ENCODE measurements around the gene MAD1L1.

The MAD1L1 gene

DNA sequence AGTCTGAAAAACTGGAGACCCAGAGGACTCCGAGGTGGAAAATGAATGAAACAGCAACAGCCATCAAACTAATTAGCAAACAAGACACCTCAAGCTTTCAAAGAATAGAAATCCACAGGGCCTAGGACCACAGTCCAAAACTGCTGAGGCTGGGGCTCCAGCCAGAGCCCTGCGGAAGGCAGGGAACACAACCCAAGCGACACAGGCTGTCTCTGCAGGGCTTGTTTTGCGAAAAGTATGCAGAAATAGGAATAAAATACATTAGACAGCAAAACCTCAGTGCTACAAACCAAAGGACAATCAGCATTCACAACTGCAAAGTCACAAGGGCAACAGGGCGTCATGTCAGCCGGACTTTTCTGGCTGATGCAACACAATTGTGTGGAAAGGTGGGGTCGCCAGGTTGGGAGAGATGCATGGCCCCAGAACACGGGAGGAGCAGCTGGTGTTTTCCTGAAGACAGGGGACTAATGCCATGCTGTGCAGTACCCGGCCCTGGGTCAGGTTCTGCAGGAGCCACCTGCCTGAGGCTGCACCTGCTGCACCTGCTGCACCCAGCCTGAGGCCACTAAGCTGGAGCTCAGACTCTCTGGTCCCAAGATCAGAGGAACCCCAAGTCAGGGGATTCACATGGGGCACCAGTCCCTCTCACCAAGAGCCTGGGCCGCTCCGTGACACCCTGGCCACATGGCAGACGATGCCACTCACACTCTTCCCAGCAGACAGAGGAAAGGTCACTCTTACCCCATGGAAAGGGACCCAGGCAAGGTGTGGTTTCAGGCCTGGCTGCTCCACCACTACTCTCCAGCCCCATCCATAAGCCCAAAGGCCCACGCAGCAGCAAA is 74.2 kb downstream of the MAD1L1 start:
- H3K27ac ChIP-seq (ENCODE audit: low read depth in 2 of 2, low read length in 2 of 2), result peak overlapping the region in 1 of 2 donors; percentile 64
- no peak overlapping the region for H3K9ac ChIP-seq (ENCODE audit: low read depth in 1 of 2, low read length in 2 of 2)
- no peak overlapping the region for H3K4me3 ChIP-seq (ENCODE audit: low read length in 2 of 2)
- peaks cover 11 to 12% of the 10 kb centered on the region in 2 donors for H3K4me1 ChIP-seq (ENCODE audit: control insufficient read depth in 2 of 2, insufficient read depth in 2 of 2, low read length in 2 of 2)
- no peaks in the 10 kb centered on the region for H3K27me3 ChIP-seq (ENCODE audit: control insufficient read depth in 2 of 2, insufficient read depth in 2 of 2, low read length in 2 of 2)
- no peaks in the 10 kb centered on the region for H3K9me3 ChIP-seq (ENCODE audit: control insufficient read depth in 2 of 2, low read length in 2 of 2)
- no peaks in the 10 kb centered on the region for H3K36me3 ChIP-seq (ENCODE audit: control insufficient read depth in 2 of 2, insufficient read depth in 2 of 2, low read length in 2 of 2)

DNA sequence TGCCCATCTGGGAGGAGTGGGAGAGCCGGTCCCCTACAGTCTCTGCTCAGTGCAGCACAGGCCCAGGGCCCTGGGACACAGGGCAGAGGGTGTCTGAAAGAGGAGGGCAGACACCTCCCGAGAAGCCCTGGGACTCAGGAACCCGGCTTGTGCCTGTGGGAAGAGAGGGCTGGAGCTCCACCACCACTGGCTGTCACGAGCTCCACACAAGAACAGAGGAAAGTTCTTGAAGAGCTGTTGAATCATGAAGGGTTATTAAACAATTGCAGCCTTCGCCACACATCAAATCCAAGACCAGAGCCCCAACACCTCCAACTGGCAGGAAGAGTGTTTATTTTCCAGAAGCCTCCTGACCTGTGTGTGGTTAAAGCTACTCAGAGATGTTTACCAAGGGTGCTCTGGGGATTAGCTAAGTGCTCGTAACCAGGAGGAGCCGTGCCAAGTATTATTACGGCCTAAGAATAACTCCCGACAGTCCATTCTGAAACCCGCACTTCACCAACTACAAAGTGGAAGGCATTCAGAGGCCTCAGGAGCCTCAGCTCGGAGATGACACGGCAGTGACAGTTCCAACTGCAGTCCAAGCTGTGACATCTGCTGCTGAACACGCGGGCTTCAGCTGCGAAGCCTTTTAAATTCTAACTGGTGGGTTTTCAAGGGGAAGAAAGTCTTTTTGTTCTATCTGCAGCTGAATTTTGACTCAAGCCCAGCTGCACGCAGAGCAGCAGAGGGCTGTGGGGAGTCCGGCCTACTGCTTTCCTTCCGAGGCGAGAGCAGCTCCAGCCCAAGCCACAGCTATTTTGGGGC is 75.1 kb downstream of the MAD1L1 start:
- no peaks in the 10 kb centered on the region for H3K9me3 ChIP-seq (ENCODE audit: control insufficient read depth in 2 of 2, low read length in 2 of 2)
- H3K4me1 ChIP-seq (ENCODE audit: control insufficient read depth in 2 of 2, insufficient read depth in 2 of 2, low read length in 2 of 2), result peaks cover 11 to 12% of the 10 kb centered on the region in 2 donors
- H3K27me3 ChIP-seq (ENCODE audit: control insufficient read depth in 2 of 2, insufficient read depth in 2 of 2, low read length in 2 of 2), result no peaks in the 10 kb centered on the region
- H3K4me3 ChIP-seq (ENCODE audit: low read length in 2 of 2), result no peak overlapping the region
- no peaks in the 10 kb centered on the region for H3K36me3 ChIP-seq (ENCODE audit: control insufficient read depth in 2 of 2, insufficient read depth in 2 of 2, low read length in 2 of 2)
- peak overlapping the region; percentile 6 to 8 for H3K9ac ChIP-seq (ENCODE audit: low read depth in 1 of 2, low read length in 2 of 2)
- H3K27ac ChIP-seq (ENCODE audit: low read depth in 2 of 2, low read length in 2 of 2), result peak overlapping the region; percentile 57 to 64

DNA sequence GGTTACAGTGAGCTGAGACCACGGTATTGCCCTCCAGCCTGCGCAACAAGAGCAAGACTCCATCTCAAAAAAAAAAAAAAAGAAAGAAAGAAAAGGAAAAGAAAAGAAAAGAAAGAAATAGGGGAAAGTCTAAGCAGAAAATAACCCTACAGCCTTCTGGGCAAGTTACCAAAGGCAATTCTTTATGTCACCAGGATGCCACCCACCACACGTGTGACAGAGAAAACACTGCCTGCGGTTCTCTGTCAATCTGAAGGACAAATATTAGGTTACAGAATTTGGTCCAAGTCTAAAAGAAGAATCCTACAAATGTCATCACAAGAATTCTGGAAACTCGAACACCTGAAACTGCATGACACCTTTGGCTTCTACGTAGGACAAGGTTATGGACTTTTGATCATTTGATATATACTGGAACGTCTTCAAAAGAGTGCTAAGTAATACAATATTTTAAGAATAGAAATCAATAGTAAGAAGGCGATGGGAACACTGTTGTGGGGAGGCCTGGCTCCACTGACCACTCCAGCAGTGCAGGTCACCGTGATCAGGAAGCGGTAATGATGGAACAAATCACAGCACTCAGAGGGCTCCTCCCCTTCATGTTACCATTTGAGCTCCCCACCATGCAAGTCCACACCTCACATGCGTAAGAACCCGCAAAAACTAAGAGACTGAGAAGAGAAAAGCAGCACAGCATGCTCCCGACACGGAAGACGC is 75.8 kb downstream of the MAD1L1 start:
- Histone ChIP-seq H3K4me1 (ENCODE audit: control insufficient read depth in 2 of 2, insufficient read depth in 2 of 2, low read length in 2 of 2) (peaks cover 11 to 12% of the 10 kb centered on the region in 2 donors), H3K27ac (ENCODE audit: low read depth in 2 of 2, low read length in 2 of 2) (peak overlapping the region; percentile 57 to 64), H3K4me3 (ENCODE audit: low read length in 2 of 2) (no peak overlapping the region), H3K9ac (ENCODE audit: low read depth in 1 of 2, low read length in 2 of 2) (no peak overlapping the region), H3K36me3 (ENCODE audit: control insufficient read depth in 2 of 2, insufficient read depth in 2 of 2, low read length in 2 of 2) (no peaks in the 10 kb centered on the region), H3K27me3 (ENCODE audit: control insufficient read depth in 2 of 2, insufficient read depth in 2 of 2, low read length in 2 of 2) (no peaks in the 10 kb centered on the region), H3K9me3 (ENCODE audit: control insufficient read depth in 2 of 2, low read length in 2 of 2) (no peaks in the 10 kb centered on the region)

DNA sequence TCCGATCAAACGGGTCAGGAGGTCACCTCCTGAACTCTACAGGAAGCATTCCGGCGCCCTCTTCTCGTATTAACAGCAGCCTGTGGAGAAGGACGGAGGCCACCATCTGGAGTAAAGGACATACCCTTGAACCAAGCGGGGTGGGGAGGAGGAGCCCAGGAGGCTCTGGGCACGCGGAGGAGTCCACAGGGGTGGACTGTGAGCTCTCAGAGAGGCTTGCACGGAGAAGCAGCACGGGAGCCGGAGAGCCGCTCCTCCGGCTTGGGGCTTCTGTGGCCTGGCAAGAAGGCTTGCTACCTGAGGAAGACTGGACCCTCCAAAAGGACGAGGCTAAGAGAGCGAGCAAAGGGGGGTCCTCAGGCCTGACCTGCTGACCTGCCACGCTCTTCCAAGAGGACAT is 77.9 kb downstream of the MAD1L1 start:
- Histone ChIP-seq H3K36me3 (ENCODE audit: control insufficient read depth in 2 of 2, insufficient read depth in 2 of 2, low read length in 2 of 2) (no peaks in the 10 kb centered on the region), H3K4me1 (ENCODE audit: control insufficient read depth in 2 of 2, insufficient read depth in 2 of 2, low read length in 2 of 2) (peaks cover 11 to 12% of the 10 kb centered on the region in 2 donors), H3K9me3 (ENCODE audit: control insufficient read depth in 2 of 2, low read length in 2 of 2) (no peaks in the 10 kb centered on the region), H3K9ac (ENCODE audit: low read depth in 1 of 2, low read length in 2 of 2) (no peak overlapping the region), H3K4me3 (ENCODE audit: low read length in 2 of 2) (no peak overlapping the region), H3K27me3 (ENCODE audit: control insufficient read depth in 2 of 2, insufficient read depth in 2 of 2, low read length in 2 of 2) (no peaks in the 10 kb centered on the region), H3K27ac (ENCODE audit: low read depth in 2 of 2, low read length in 2 of 2) (no peak overlapping the region)

DNA sequence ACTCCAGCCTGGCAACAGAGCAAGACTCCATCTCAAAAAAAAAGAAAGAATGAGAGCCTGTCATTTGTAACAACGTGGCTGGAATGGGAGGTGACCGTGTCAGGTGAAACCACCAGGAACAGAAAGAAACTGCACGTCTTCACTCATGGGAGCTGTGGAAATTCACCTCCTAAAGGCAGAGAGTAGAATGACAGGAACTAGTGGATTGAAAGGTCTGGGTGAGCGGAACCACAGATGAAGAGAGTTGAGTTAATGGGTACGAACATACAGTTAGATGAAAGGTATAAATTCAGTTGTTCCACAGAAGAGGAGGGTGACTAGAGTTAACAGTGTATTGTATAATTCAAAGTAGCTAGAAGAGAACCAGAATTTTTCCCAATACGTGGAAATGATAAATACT is 78.6 kb downstream of the MAD1L1 start:
- H3K4me1 ChIP-seq (ENCODE audit: control insufficient read depth in 2 of 2, insufficient read depth in 2 of 2, low read length in 2 of 2), result peaks cover 11 to 12% of the 10 kb centered on the region in 2 donors
- H3K9me3 ChIP-seq (ENCODE audit: control insufficient read depth in 2 of 2, low read length in 2 of 2), result no peaks in the 10 kb centered on the region
- H3K27me3 ChIP-seq (ENCODE audit: control insufficient read depth in 2 of 2, insufficient read depth in 2 of 2, low read length in 2 of 2), result no peaks in the 10 kb centered on the region
- no peak overlapping the region for H3K27ac ChIP-seq (ENCODE audit: low read depth in 2 of 2, low read length in 2 of 2)
- H3K36me3 ChIP-seq (ENCODE audit: control insufficient read depth in 2 of 2, insufficient read depth in 2 of 2, low read length in 2 of 2), result no peaks in the 10 kb centered on the region
- H3K9ac ChIP-seq (ENCODE audit: low read depth in 1 of 2, low read length in 2 of 2), result no peak overlapping the region
- no peak overlapping the region for H3K4me3 ChIP-seq (ENCODE audit: low read length in 2 of 2)

DNA sequence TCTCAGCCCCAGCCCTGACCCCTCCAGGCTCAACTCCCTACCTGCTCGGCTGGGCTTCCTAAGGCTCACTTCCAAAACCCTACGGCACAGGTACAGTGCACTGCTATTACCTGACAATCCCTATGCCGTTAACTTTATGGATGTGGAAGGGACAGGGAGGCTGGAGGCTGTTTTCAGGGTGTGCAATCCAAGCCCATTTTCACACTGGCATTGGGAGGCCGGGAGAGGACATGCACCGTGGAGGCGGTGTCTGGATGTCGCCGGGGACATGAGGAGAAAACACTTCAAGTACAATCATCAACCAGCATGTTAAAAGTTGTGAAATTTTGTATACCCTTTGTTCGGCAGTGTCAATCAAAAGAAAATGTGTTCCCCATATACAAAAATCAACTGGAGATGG is 80.1 kb downstream of the MAD1L1 start:
- Histone ChIP-seq H3K27ac (ENCODE audit: low read depth in 2 of 2, low read length in 2 of 2) (no peak overlapping the region), H3K4me1 (ENCODE audit: control insufficient read depth in 2 of 2, insufficient read depth in 2 of 2, low read length in 2 of 2) (peaks cover 5 to 7% of the 10 kb centered on the region in 2 donors), H3K27me3 (ENCODE audit: control insufficient read depth in 2 of 2, insufficient read depth in 2 of 2, low read length in 2 of 2) (no peaks in the 10 kb centered on the region), H3K4me3 (ENCODE audit: low read length in 2 of 2) (no peak overlapping the region), H3K9me3 (ENCODE audit: control insufficient read depth in 2 of 2, low read length in 2 of 2) (no peaks in the 10 kb centered on the region), H3K36me3 (ENCODE audit: control insufficient read depth in 2 of 2, insufficient read depth in 2 of 2, low read length in 2 of 2) (no peaks in the 10 kb centered on the region), H3K9ac (ENCODE audit: low read depth in 1 of 2, low read length in 2 of 2) (no peak overlapping the region)

DNA sequence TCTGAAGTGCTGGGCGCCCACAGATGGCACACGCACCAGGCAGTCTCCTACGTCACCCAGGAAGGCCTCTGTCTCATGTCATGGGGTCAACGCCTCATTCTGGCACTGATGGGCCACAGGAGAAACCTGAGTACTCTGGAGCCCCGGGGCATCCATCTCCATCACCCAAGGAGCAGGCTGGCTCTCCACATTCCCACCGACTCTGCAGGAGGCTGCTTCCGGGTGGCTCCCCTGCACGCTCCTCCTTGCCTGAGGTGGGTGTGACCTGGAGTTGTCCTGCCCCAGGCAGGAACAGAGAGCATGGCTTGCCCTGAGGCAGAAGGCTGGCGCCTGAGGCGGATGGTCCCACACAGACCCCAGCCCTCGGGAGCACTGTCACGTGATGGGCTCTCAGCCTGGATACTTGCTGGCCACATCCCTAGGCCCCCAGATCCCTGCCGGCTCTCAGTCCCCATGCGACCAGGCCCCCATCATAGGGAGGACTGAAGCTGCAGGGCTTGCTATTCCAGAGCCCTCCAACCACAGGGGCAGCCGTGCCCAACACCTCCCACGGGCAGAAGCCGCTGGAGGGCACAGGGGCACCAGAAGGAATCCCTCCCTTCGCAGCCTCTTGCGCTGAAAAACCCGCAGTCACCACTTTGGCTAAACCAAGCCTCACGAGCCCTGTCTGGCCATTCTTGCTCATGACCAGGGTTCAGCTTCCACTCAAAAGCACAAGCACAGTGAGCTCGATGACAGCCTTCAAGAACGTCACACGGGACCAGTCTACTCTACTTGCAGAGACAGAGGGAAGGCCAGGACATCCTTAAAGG is 80.7 kb downstream of the MAD1L1 start:
- H3K27me3 ChIP-seq (ENCODE audit: control insufficient read depth in 2 of 2, insufficient read depth in 2 of 2, low read length in 2 of 2), result no peaks in the 10 kb centered on the region
- H3K9ac ChIP-seq (ENCODE audit: low read depth in 1 of 2, low read length in 2 of 2), result no peak overlapping the region
- H3K36me3 ChIP-seq (ENCODE audit: control insufficient read depth in 2 of 2, insufficient read depth in 2 of 2, low read length in 2 of 2), result peaks cover 0 to 3% of the 10 kb centered on the region in 2 donors
- H3K4me3 ChIP-seq (ENCODE audit: low read length in 2 of 2), result no peak overlapping the region
- no peaks in the 10 kb centered on the region for H3K9me3 ChIP-seq (ENCODE audit: control insufficient read depth in 2 of 2, low read length in 2 of 2)
- H3K4me1 ChIP-seq (ENCODE audit: control insufficient read depth in 2 of 2, insufficient read depth in 2 of 2, low read length in 2 of 2), result peaks cover 0 to under 1% of the 10 kb centered on the region in 2 donors
- H3K27ac ChIP-seq (ENCODE audit: low read depth in 2 of 2, low read length in 2 of 2), result no peak overlapping the region

DNA sequence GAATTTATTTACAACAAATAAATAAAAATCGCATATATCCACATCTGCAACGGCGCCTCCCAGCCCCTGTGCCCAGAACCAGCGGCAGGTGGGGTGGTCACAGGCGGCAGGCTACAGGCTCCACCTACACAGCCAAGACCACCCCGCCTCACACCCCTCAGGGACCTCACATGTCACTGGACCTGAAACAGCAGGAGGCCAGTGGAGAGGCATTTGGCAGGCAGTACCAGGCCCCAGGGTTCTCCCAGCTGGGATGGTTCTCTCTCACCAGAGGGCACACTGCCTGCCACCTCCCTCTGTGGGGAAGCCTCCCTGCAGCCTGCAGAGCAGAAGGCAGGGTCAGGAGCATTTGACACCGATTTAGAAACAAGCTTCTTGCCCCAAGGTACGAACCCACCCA is 81.5 kb downstream of the MAD1L1 start:
- Histone ChIP-seq H3K9me3 (ENCODE audit: control insufficient read depth in 2 of 2, low read length in 2 of 2) (no peaks in the 10 kb centered on the region), H3K27me3 (ENCODE audit: control insufficient read depth in 2 of 2, insufficient read depth in 2 of 2, low read length in 2 of 2) (no peaks in the 10 kb centered on the region), H3K9ac (ENCODE audit: low read depth in 1 of 2, low read length in 2 of 2) (no peak overlapping the region), H3K4me1 (ENCODE audit: control insufficient read depth in 2 of 2, insufficient read depth in 2 of 2, low read length in 2 of 2) (no peaks in the 10 kb centered on the region), H3K4me3 (ENCODE audit: low read length in 2 of 2) (no peak overlapping the region), H3K27ac (ENCODE audit: low read depth in 2 of 2, low read length in 2 of 2) (no peak overlapping the region), H3K36me3 (ENCODE audit: control insufficient read depth in 2 of 2, insufficient read depth in 2 of 2, low read length in 2 of 2) (peaks cover 0 to 6% of the 10 kb centered on the region in 2 donors)

DNA sequence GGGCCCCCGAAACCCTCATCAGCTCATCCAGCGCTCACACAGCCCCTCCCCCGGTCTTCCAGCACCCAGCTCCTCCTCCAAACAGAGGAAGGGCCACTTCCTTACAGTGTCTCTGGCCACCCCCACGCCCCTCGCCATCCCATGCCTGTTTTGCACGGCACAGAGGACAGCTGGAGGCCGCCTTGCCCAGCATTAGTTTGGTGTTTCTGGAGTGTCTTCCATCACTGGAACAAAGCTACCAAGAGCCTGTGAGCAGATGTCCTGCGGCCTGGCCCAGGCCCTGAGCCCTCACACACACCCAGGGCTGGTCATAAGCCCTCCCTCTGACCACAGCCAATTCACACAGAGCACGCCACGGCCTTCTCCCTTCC is 82.3 kb downstream of the MAD1L1 start:
- Histone ChIP-seq H3K27ac (ENCODE audit: low read depth in 2 of 2, low read length in 2 of 2) (no peak overlapping the region), H3K4me1 (ENCODE audit: control insufficient read depth in 2 of 2, insufficient read depth in 2 of 2, low read length in 2 of 2) (no peaks in the 10 kb centered on the region), H3K27me3 (ENCODE audit: control insufficient read depth in 2 of 2, insufficient read depth in 2 of 2, low read length in 2 of 2) (no peaks in the 10 kb centered on the region), H3K9me3 (ENCODE audit: control insufficient read depth in 2 of 2, low read length in 2 of 2) (no peaks in the 10 kb centered on the region), H3K36me3 (ENCODE audit: control insufficient read depth in 2 of 2, insufficient read depth in 2 of 2, low read length in 2 of 2) (peaks cover 0 to 13% of the 10 kb centered on the region in 2 donors), H3K9ac (ENCODE audit: low read depth in 1 of 2, low read length in 2 of 2) (no peak overlapping the region), H3K4me3 (ENCODE audit: low read length in 2 of 2) (no peak overlapping the region)

Data from mucosa of rectum (tissue), 2 donors.